T-helper 9 cell (primary cell): ENCODE results near the gene HSPA12A.

Source experiments
- DNase-seq: peaks from one replicate; pipeline ENCODE4 v3.0.0-alpha.2; 2020

Gene HSPA12A

DNA sequence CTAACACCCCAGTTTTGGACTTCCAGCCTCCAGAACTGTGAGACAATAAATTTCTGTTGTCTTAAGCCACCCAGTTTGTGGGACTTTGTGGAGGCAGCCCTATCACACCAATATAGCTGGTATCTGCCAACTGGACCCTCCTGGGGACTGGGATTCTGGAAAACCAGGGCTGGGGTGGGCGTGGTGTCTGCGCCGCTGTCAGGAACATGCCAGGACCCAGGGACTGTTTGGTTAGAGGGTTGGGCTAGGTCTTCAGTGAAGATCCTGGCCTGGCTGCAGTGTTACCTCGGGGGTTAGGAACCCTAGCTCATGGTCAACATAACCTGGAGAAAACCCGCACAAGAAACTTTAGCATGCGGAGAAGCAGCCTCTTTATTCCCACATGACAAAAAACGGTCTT lies 79.0 kb downstream of the HSPA12A start:
- no peak for DNase-seq

DNA sequence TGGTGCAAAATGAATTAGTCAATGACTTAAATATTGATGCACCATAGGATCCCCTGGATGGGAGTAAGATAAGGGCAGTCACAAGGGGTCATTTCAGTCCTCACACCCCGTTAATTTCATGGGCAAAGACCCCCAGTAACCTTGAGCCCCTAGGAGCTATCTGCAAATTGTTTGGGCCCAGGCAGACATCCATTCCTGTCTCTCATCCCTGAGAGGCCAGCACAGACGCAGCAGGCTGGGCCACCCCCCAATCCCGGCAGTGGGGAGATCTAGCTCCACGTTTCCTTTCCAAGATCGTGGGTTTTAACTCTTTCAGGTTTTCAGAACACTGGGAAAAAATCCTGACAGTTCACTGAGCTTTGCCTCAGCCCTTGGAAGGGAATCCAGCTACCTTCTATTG lies 81.5 kb downstream of the HSPA12A start:
- DNase-seq = no peak

DNA sequence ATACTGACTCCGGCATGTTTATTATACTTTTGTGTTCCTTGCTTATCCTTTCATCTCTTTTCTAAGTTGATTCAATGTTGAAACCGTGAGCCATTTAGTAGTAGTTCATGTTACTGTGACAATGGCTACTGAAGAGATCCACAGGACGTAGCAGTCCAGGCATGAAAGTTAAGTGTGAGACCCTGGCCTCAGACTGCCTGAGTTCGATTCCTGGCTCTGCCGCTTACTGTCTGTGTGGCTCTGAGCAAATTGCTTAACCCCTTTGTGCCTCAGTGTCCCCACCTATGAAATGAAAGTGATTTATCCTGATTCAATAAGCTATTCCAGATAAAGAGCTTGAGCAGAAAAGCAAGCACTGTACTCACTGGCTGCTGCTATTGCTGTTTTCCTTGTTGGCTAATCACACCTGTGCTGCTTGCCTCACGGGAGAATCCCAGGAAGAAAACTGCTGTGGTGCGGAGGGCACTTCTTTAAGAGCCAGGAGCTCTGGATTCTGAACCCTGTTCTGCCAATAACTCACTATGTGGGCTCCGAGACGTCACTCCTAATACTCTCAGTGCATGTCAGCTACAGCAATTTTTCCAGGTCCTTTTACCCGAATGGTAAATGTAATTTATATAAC lies 83.2 kb downstream of the HSPA12A start:
- no peak for DNase-seq

DNA sequence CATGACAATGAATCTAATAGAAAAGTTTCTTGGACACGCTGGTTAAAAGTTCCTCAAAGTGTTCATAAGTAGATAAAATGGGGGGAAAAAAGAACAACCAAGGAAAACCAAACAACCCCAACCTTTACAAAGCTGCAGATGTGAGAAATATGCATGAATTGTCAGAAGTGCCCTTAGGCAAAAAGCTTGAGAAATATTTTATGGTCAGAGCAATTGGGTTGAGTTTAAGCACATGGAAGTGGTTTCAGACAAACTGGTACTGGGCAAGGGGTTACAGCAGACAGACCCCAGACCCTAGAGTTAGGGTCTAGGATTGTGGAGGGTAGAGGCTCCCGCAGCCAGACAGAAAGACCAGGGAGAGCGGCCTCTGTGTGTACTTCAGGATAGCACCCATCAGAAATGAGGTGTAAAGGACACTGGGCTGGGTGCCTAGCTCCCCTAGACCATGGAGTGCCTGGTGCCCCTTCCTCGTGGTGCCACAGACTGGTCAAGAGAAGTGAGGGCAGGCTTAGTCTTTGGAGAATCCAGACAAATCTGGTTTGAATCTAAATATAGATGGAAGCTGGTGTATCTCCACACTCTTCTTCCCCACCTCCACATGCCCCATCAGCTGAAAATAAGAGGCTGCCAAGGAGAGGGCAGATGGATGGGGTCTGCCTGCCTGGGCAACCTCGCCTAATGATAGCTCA lies 84.4 kb downstream of the HSPA12A start:
- DNase-seq = no peak

DNA sequence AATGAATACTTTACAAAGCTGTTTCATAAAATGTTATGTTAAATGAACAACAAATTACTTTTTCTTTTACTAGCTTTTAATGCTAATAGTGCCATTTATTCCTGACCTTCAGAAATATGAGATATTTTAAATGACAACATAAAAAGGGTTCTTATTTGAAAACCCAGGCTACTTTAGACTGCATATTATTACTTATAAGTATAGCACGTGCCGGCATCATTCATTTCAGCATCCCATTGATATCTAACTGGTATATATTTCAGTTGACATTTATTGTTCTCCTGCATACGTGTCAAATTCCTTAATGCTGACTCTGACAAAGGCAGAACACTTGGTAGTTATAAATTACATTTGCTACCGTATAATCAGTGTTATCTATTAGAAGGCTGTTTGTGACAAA lies 86.3 kb downstream of the HSPA12A start:
- DNase-seq = no peak

DNA sequence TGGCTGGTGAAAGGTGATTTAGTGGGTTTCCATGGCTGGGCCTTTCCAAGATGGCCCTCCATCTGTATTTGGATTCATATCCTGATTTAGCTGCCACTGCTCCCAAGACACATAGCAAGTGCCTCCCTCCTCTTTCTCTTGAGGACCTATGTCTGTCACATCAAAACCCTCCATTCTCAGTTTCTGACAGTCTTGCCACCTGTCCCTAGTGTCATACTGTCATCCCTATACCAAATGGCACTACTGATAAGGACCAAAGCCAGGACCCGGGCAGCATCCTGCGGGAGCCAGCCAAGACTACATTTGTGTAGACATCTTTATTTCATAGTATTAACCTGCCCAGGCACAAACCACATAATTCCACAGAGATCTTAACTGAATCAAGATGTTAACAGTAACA lies 86.8 kb downstream of the HSPA12A start:
- no peak for DNase-seq

DNA sequence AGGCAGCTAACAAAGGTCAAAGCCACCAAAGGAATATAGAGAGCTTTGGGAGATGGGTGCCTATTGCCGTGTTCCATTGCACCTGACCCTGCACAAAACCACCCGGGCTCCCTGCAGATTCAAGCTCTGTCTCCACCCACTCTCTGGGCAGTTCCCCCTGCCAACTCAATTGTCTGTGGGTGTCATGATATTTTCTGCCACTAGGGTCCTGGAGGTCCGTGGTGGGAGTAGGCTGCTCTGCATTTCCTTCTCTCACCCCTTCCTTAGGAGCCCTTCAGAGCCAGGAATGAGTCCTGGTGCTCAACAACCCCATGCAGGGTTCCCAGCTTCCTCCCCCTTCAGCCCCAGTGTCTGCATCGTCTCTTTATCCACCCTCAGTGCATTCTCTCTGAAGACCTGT lies 87.5 kb downstream of the HSPA12A start:
- no peak for DNase-seq

DNA sequence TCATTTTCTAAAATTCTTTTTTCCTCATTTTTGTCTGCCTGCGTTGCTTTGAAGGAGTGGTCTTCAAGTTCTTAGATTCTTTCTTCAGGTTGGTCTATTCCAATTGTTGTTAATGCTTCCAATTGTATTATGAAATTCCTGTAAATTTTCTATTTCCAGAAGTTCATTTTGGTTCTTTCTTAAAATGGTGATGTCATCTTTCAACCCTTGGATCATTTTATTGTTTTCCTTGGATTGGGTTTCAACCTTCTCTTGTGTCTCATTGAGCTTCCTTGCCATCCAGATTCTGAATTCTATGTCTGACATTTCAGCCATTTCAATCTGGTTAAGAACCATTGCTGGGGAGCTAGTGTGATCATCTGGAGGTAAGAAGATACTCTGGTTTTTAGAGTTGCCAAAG lies 88.5 kb downstream of the HSPA12A start:
- DNase-seq = no peak

DNA sequence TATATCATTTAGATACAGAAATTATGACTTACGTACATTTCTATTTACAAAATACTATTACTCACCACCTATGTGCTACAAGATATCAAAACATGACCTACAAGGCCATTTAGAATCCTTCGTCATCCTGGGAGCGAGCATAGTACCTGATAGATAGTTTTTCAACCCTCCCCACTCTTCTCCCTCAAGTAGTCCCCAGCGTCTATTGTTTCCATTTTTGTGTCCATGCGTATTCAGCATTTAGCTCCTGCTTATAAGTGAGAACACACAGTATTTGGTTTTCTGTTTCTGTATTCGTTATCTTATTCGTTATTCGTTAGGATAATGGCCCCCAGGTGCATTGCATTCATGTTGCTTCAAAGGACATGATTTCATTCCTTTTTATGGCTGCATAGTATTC lies 93.5 kb downstream of the HSPA12A start:
- DNase-seq = no peak

DNA sequence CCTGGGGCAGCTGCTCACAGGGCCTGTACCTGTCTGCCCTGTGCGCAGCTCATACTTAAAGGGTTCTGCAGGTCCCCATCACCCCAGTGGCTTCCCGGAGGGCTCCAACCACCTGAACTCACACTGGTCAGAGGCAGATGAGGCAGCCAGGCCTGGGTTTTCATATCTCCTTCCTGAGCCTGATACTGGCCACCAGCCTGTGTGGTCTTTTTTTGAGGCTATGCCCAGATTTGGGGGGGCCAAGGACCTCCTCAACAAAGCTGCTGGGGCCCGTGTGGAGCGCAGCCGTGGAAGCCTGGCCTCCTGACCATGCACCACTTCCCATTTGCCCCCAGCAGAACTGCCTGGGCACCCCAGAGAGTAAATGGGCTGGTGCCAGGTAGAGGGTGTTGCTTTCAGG lies 95.9 kb downstream of the HSPA12A start:
- no peak for DNase-seq

DNA sequence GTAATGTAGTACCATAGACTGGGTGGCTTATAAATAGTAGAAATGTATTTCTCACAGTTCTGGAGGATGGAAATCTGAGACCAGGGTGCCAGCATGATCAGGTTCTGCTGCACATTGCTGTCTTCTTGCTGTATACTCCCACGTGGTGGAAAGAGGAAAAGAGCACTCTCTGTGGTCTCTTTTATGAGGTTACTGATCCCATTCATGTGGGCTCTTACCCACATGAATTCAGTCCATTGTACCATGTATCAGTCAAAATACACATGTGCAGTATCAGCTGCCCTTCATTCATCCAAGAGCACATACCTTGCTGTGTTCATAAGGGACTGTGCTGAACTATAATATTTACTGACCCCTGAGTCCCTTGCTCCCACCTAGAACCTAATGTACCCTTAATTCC lies 104.5 kb downstream of the HSPA12A start:
- no peak for DNase-seq

DNA sequence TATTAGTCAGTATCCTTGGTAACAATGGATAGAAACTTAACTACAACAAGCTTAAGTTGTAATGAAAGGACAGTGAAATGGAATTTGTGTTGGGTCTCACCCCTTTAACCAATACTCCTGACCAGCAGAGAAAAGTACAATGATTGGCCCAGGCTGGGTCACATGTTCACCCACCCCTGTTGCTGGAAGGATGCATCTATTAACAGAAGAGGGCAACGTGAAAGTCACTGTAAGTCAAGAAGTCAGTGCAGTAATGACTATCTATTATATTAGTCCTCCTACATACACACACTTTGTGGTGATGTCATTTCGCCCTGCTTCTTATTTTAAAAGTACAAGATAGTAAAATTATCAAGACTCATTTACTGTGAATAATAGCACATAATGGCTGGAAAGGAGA lies 105.4 kb downstream of the HSPA12A start:
- no peak for DNase-seq

DNA sequence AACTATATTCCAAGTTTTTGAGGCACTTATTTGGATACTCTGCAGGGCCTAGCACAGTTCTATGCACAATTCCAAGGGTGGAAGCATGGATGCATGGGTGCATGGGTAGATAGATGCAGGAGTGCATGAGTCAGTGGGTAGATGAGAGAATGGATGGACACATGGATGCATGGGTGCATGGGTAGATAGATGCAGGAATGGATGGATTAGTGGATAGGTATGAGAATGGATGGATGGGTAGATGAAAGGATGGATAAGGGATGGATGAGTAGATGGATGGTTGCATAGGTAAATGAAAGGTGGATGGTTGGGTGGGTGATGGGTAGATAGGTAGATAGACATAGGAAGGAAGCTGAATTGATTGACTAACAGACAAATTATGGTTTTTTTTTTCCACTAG lies 106.0 kb downstream of the HSPA12A start:
- no peak for DNase-seq

DNA sequence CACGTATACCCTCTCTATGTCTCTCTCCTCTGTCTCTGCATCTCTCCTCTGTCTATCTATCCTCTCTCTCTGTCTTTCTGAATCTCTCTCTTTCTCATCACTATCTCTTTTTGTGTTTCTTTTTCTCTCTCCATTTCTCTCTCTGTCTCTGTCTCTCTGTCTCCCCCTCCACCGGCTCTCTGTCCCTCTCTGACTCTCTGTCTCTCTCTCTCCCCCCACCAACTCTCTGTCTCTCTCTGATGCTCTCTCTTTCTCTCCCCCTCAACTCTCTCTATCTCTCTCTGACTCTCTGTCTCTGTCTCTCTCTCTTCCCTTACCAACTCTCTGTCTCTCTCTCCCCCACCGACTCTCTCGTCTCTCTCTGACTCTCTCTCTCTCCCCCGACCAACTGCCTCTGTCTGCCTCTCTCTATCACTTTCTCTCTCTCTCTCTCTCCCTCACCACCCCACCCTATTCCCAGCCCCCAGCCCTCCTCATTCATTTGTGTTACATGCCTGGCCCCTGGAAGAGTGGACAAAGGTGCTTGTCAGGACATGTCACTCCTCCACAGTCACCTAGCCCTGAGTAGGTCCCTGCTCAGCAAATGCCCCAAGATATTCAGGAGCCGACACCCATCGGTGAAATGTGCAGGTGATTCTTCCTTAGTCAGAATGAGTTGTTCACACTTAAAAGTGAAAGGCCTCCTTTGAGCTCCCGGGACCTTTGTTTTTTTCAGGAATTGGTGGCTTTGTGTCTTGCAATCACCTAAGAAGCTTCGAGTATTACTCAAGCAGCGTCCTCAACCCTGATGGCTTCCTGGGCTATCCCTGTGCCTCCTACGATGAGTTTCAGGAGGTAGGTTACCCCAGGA lies 108.0 kb downstream of the HSPA12A start:
- no peak for DNase-seq

DNA sequence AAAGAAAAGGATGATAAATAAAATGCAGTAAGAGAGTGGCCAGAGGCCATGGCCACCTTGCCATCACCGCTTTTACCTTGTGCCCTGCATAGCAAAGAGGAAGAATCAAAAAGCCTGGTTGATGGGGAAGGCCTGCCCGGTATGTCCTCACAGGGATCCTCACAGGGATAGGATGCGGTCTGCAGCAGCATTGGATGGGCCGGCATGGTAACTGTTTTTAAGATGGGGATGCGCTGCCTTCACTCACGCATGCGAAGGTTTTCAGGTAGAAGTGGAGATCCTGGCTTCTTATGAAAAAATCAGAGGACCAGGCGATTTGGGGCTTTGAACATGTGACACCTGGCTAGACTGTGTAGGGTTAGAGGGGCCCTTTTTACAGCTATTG lies 109.2 kb downstream of the HSPA12A start:
- DNase-seq = no peak

DNA sequence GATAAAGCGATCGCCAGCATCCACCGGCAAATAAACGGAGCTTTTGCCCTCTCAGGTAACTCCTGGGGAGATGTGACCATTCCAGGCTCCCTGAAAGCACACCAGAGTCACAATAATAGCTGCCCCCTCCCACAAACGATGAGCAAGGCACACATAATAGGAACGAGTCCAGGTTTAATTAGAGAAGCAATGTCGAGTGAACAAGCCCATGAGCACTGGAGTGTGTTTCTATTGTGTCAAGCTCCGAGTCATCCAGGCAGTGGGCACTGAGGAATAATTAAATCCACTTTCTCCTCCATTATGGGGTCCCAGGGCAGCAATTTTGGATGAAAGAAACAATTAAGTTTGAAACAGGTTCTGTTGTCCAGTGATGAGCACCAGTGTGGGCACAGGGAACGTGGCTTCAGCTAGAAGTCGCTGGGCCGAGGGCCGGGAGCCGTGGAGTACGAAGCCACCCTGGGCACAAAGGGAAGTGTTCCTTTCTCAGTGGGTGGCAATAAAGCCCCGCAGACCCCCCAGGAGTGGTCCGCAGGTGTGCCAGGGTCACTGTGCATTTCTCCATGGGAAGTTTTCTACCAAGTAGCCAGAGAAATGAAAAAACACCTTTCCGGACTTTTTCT lies 109.7 kb downstream of the HSPA12A start:
- no peak for DNase-seq

DNA sequence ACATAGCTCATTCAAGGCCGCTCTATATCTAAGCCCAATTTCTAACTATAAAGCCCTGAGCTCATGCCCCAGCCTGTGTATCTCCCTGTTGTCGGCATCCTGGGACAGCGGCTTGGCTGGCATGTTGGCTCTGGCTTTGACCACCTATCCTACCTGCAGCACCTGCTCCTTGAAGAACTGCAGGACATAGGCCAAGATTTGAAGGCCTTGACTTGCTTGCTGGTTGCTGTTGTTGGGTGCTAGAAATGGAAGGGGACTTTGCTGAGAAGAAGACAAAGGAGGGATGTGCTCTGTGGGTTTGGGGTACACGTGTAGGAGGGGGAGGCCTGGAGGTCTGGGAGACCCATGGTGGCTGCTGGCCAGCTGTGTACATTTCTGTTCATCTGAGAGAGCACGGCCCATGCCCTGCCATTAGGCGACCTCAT lies 110.5 kb downstream of the HSPA12A start:
- no peak for DNase-seq

DNA sequence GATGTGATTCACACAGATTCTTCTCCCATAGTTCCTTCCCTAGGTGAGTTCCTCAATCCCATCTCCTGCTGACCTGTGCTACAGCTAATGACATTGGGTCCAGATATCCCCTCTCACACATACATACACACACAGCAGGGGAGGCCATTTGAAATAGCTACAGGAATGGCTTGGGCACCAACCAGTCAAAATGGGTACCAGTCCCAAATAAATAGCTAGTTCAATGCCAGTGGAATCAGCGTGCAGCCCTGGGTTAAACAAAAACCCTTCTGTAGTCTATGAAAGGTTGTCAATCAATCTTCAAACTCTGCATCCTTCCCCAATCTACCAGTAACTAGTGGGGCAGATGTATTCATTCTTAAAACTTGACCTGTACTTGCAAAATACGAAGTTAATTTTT lies 112.3 kb downstream of the HSPA12A start:
- DNase-seq = no peak

DNA sequence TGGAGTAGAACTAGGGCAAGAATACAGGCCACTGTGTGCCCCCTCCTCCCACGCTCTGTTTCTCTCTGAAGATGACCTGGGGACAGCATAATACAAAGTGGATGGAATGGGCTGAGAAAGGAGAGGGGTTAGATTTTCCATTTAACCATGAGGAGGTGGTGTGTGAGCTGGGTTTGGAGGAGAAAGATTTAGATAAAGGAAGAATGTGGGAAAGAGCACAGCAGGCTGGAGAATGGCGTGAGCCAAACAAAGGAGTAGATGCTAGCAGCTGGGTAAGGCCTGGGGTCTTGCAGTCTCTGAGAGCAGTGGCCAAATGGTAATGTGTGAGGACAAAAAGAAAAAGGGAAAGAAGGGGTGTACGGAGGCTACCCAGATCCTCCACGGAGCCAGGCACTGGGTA lies 113.0 kb downstream of the HSPA12A start:
- no peak for DNase-seq

DNA sequence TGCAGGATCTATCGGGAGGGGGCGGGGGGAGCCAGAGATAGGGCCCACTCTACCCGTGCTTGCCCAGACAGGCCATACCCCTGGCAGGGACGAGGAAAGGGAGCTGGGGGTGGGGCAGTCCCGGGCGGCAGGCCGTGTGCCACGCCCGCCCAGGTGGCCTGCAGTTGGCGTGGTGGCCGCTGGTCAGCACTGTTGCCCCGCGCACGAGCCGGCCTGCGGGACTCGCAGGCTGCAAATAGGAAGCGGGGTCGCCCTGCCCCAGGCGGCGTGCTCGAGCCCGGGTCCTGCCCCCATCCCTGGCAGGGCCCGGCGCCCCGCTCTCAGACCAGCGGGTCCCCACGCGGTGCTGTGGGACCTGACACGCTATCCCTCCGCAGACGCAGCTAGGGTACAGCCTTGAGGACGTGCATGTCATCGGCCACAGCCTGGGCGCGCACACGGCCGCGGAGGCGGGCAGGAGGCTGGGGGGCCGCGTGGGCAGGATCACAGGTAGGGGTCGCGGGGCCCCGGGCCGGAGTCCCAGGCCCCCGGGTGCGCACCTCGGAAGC lies 114.9 kb downstream of the HSPA12A start:
- no peak for DNase-seq

DNA sequence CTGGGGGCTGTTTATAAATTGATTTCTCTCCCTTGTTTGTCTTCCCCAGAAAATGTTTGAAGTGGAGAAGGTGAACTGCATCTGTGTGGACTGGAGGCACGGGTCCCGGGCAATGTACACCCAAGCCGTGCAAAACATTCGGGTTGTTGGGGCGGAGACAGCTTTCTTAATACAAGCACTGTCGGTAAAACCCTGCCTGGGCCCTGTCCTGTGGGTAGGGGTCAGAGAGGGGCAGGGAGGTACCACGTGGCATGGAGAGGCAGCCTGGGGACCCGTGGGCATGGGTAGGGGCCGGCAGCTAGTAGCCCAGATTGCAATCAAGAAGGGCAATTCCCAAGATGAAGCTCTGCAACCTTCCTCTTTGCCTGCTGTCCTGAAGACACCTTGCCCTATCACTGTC lies 115.6 kb downstream of the HSPA12A start:
- DNase-seq = no peak

DNA sequence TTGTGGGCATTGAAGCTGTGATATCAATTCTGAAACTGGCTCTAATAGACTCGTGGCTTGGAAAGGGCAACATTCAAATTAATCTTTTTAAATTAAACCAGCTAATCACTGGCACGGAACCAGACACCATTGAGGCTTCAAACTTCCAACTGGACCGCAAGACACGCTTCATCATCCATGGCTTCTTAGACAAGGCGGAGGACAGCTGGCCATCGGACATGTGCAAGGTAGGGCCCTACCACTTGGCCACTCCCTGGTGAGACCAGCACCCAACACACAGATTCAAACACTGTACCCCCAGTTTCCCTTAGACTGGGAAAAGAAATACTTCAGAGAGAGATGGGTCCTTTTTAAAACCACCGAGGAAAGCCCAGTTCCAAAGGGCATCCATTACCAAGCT lies 116.5 kb downstream of the HSPA12A start:
- DNase-seq = no peak

DNA sequence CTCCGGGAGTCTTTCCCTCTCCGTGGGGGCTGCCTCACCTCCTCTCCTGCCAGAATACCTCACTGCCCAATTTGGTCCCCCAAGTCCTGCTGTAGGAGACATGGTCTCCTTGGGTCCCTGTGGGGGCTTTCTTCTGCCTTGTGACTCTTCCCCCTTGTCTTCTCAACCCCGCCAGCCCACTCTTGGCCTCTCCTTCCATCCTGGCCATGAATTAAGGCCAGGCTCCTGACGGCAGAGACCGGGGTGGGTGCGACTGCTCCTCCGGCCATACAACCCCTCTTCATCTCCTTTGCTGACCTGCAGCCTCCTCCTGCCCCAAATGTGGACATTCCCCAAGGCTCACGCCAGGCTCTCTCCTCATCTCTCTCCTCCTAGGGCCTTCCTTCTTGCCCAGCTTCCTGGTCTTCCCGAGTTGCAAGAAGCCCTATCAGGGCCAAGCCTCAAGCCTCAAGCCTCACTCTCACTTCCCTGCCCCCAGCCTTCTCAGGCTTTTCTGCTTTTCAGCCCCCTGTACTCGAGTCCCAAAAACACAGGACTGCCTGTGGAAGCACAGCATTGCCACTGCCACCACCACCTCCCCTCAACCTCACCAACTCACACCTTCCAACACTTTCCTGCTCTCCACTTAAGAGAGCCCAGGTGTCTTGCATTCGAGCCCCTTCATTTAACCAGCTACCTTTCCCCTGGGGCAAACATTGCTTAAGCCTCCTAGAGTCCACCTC lies 120.3 kb downstream of the HSPA12A start:
- DNase-seq = no peak
